HUDEP-2 (cell line): ENCODE data around the gene PACS2.

Source experiments
- DNase-seq, 76 experiments: peaks; one replicate each; lab custom pipeline; 2025; ENCODE audit not compliant: unreplicated experiment in 76 of 76; lab: John Stamatoyannopoulos, UW

Gene PACS2

GRCh38 chr14:105383083-105383730, 68.7 kb downstream of the PACS2 start:
- DNase-seq, result no peak

GRCh38 chr14:105384041-105384557, 69.6 kb downstream of the PACS2 start:
- no peak for DNase-seq

DNA sequence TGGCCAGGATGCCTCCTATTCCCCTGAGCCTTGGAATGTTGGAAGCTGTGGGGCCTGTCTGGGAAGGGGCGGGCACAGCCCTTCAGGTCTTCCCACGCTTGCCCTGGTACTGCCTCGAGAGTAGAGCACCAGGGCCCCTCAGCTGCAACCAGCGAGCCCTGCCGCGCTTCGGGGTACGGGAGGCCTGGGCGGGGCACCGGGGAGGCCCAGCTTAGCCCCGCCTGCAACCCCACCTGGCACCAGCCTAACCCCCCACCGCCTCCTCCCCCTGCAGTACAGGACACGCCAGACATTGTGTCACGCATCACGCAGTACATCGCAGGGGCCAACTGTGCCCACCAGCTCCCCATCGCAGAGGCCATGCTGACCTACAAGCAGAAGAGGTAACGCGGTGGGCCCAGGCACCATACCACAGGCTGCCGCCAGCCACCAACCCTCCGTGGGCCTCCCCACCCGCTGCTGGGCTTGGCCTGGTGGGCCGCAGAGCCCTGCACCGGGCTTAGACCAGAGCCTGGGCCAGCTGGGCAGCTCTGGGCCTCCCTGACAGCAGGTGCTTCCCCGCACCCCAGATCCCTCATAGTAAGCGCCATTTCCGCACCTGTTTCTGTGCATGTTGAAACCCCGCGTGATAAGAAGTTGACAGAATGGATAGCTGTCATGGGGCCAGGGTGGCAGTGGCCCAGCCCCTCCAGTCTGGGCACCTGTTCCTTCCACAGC, 70.2 kb downstream of the PACS2 start:
- DNase-seq, result no peak

- no peak for DNase-seq
Measured at GRCh38 chr14:105385322-105385637, 70.7 kb downstream of the PACS2 start.

DNA sequence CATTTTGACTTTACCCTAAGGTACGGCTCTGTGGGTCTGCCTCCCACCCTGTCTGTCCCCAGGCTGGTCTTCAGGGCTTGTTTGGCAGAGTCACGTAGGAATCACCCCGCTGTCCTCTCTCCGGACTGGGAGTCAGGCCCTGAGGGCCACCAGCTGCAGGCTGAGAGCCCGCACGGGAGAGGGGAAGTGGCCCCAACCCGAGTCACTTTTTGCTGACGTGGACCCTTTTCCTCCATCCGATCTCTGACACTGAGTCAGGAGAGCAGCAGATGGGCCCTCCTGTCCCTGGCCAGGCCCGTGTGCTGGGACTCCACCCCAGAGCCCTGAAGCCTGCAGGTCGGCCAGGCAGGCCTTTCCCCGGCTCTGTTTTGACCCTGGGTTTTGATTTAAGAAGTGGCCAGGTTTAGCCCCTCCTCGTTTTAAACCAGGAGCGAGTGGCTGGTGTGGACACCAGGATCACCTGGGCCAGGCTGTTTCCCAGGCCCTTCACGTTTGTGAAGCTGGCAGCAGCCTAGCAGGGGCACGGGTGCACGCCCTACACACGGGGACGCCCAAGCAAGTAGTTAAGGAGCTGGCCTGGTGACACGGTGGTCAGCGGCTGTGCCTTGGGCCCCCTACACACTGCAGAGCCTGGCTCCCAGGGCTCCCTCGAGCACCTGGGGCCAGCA, 71.3 kb downstream of the PACS2 start:
- DNase-seq, result no peak

GRCh38 chr14:105386581-105387529, 72.3 kb downstream of the PACS2 start:
- no peak for DNase-seq

DNA sequence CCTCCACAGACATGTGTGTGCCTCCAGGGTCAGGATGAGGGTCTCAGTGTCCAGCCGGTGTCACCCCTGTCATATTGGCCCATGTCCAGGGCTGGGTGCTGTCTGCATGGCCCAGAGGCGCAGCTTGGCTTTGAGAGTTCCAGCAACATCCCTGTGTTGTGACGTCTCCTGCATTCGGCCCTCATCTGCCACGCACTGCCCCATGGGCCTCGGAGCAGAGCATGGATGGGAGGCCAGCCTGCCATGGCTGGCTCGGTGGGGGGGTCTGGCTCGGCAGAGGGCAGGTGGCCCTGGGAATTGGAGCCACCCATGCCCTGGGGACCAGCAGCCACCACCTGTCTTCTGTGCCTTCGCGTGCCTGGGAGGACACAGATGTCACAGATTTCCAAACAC, 73.0 kb downstream of the PACS2 start:
- DNase-seq, result no peak

DNA sequence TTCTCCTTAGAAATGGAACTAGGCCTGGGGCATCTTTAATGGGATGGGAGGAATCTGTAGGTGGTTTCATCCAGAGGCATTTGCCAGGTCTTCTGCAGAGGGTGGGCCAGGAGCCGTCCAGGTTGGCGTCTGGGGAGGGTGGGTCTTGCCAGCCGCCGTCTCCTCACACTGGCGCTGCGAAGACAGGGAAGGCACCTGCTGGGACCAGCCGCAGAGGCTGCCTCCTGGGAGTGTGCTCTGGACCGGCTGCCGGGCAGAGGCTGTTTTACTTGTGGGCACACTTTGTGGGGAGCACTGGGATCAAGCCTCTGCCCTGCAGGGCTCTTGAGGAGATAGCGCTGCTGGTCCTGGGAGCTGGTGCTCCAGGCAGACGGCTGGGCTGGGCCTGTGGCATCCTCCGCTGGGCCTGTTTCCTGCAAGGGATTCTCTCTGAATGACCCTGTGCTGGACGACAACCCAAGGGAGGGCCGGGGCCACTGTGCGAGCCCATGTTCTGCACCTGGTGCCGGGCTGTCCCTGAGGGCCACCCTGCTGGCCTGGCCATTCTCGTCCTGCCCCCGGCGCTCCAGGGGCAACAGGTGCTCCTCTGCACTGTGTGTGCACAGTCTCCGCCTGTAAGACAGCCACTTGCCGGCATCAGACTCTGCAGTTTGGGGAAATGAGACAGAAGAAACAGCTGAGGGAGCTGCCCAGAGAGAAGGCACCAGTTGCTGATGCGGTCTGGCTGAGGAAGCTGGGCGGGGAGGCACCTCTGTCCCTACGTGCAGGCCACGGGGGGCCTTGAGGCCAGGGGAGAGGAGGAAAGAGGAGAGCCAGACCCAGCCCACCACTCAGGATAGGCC, 73.8 kb downstream of the PACS2 start:
- DNase-seq, result no peak

GRCh38 chr14:105388976-105389375, 74.4 kb downstream of the PACS2 start:
- DNase-seq, result no peak

DNA sequence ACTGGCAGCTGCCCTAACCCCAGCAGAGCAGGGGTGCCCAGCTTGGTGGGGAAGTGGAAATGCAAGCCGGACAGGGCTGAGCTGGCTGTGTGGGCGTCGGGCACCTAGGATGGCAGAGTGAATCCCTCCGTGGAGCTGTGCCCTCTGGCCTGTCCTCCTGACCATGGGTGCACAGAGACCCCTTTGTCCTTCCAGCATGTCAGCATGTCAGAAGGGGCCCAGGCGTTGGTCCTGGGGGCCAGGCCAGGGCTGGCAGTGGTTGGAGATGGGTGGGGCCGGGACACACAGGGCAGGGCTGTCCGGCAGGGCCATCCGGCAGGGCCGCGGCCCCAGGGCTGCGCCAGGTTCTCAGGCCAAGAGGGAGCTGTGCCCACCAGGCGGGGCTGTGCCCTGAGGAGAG, 75.0 kb downstream of the PACS2 start:
- no peak for DNase-seq

- no peak for DNase-seq
Measured at GRCh38 chr14:105389976-105390848, 75.7 kb downstream of the PACS2 start.

- DNase-seq, result no peak
Measured at GRCh38 chr14:105390849-105391500, 76.4 kb downstream of the PACS2 start.

DNA sequence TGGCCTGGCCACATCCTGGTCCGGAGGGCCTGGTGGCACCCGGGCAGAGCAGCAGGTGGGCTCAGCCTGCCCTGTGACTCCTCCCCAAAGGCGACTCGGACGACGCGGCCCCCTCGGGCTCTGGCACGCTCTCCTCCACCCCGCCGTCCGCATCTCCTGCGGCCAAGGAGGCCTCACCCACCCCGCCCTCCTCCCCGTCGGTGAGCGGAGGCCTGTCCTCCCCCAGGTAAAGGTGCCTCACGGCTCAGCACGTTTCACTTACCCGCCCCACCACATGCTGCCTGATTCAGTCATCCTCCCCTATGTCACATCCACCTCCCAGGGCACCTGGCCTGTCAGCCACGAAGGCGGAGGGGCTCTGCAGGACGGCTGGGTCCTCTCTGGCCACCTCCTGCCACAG, 77.0 kb downstream of the PACS2 start:
- DNase-seq, result no peak

GRCh38 chr14:105392131-105393090, 77.9 kb downstream of the PACS2 start:
- DNase-seq, result no peak

DNA sequence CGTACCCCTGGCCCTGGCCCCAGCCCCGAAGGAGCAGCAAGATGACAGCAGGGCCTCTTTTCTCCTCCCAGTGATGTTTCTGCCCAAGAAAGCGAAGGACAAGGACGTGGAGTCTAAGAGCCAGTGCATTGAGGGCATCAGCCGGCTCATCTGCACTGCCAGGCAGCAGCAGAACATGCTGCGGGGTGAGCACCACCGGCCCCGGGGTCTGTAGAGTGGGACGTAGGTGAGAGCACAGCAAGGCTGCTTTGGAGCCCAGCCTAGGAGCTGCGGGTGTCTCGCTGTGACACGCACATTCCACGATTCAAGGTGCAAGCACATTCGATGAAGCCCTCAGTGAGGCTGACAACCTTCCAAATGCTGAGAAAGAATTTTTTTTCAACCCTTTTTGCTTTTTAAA, 78.6 kb downstream of the PACS2 start:
- DNase-seq, result no peak

- no peak for DNase-seq
Measured at GRCh38 chr14:105394714-105395537, 80.4 kb downstream of the PACS2 start.

- DNase-seq, result no peak
Measured at GRCh38 chr14:105395538-105395854, 80.9 kb downstream of the PACS2 start.
